NCI-H446 (cell line): ENCODE results near the gene KCNH8.

ENCODE experiments used
- DNase-seq, 2 experiments: peaks; one replicate each; lab custom pipeline; 2025; lab: John Stamatoyannopoulos, UW

KCNH8 gene

GRCh38 chr3:19485267-19485666, 337.0 kb downstream of the KCNH8 start:
- DNase-seq: no peak

DNA sequence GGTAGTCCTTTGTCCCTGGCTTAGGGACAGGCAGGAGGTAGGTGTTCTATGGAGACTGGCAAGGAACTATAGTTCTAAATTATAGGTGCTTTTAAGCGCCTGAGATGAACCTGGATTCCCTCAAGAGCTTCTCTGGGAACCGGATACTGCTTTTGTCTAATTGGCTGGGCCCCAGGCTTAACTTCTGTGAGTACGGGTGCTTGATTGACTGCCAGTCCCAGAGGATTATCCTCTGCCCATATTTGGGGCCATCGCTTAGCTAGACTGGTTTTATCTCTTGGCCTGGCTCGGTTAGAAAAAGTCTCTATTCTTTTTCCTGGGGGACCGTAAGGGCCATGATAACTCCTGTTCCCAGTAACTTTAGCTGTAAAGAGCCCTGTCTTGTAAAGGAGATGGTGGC, 339.1 kb downstream of the KCNH8 start:
- no peak for DNase-seq

- no peak for DNase-seq
Measured at GRCh38 chr3:19488939-19489338, 340.6 kb downstream of the KCNH8 start.

- no peak for DNase-seq
Measured at GRCh38 chr3:19489936-19490335, 341.6 kb downstream of the KCNH8 start.

DNA sequence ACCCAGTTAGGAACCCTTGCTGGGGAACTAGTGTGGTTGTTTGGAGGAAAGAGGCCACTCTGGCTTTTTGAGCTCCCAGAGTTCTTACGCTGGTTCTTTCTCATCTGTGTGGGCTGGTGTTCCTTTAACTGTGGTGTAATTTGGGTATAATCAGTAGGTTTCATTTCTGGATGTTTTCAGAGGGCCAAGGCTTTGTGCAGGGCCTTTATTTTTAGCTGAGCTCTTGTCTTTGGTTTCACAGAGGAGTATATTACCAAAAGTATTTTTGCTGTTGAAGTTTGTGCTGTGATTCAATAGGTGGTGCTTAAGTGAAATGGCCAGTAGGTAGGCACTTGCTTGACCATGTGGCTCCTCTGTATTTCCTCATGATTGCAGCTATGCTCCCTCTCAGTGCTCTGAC, 357.9 kb downstream of the KCNH8 start:
- DNase-seq: no peak

GRCh38 chr3:19522305-19522704, 374.0 kb downstream of the KCNH8 start:
- no peak for DNase-seq

DNA sequence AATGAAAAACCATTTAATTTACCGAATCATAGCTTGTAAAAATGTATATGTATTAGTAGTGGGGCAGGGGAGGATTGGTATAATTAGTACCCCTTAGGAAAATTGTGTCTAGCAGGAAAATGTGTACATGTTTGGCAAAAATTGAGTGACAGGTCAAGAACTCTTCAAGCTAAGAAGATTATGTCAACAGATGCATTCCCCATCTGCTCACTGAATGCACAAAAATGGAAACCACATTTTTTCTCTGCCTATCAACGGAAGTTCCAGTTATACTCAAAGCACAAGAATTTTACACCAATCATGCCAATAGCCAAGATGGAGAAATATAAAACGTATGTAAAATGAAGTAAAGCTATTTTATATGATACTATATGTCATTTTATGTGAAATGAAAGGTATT, 377.8 kb downstream of the KCNH8 start:
- peak in 1 of 2 experiments; percentile 70 for DNase-seq

DNA sequence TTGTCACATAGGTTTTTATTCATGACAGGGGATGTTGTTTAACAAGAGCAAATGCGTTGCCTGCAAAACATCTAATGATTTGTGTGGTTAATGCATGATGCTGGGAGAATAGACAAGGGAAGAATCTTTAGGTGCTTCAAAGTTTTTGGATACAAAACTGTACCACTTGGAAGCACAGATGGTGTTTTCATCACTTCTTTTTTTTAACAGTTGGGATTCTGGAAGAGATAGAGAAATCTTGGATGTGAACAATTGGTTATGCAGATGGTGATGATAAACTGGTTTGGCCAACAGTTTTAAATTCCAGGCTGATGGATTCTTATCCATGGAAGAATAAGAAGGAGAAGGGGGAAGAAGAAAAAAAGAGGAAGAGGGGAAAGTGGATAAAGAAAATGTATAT, 379.4 kb downstream of the KCNH8 start:
- peak; percentile 13 to 63 for DNase-seq

- peak in 1 of 2 experiments; percentile 21 for DNase-seq
Measured at GRCh38 chr3:19531426-19531825, 383.1 kb downstream of the KCNH8 start.

DNA sequence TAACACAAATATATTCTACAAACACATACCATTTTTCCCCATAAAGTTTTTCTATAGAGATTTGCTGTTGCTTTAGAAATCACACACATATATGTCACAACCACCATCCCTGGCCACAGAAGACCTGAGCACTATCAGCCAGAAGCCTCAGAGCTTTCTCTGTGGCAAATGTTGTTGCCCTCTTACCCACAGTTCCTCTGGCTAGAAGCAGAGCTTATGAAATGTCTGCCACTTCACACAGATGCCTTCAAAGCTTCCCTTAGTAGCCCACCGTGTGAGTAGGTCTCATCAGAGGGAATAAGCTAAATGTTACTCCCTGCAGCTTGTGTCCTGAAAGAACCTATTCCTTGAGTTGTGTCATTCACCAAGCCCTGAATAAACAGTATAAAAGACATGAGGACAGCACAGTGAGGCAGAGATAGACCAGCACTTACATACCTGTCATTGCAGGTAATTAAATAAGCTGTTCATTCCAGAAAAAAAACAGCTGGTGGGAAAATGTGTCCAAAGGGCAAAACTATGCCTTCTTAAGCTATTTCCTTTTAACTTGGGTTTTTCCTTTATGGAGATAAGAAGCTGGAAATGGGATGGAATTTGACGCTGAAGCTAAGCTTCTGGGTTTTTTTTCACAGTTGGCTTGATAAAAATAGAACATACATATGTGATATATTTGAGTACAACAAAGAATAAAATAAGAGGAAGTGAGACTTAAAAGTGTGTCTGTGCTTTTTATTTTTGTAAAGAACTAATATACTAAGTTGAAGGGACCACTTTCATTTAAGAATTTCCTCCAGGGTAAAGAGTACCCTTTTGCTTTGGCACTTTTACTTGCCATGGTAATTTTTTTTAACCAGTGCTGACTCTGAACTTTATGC, 391.4 kb downstream of the KCNH8 start:
- no peak for DNase-seq

- no peak for DNase-seq
Measured at GRCh38 chr3:19540464-19540863, 392.2 kb downstream of the KCNH8 start.

DNA sequence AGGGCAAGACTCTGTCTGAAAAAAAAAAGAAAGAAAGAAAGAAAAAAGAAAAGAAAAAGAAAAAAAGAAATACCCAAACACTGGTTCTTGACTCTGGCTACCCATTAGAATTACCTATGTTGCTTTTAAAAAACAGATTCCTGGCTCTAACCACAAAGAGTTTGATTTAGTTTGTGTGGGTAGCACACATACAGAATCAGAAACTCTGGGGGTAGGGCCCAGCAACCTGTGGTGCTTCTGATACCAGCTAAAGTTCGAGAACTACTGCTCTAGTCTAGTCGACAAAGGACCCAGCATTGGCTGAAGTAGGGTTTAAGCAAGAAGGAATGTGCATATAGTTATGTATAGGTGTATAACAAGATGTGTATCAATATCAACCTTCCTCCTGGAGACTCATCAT, 393.0 kb downstream of the KCNH8 start:
- DNase-seq: no peak

DNA sequence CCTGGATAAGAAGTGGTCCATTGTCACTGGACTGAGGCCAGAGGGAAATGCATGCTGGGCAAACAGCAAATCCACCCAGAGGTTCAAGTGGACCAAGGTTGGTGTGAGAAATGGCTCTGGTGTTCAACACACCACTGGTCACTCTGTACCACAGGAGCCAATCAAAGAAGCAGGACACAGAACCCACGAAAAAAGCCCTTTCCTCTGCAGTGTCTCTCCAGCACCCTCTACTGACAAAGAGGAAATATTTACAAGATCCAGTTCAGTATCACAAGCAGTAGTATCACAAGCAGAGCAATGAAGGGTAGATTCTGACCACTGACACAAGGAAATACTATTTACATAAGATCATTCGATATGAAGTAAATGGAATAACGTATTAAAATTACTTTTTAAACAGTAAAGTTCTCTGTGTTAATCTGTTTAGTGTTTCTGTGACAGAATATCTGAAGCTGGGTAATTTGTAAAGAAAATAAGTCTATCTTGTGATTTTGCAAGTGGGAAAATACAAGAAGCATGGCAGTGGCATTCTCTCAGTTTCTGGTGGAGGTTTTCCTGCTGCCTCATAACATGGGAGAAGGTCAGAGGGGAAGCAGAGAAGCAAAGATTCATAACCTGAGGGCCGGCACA, 395.0 kb downstream of the KCNH8 start:
- peak in 1 of 2 experiments; percentile 43 for DNase-seq

GRCh38 chr3:19547665-19548464, 399.6 kb downstream of the KCNH8 start:
- peak in 1 of 2 experiments; percentile 57 for DNase-seq

DNA sequence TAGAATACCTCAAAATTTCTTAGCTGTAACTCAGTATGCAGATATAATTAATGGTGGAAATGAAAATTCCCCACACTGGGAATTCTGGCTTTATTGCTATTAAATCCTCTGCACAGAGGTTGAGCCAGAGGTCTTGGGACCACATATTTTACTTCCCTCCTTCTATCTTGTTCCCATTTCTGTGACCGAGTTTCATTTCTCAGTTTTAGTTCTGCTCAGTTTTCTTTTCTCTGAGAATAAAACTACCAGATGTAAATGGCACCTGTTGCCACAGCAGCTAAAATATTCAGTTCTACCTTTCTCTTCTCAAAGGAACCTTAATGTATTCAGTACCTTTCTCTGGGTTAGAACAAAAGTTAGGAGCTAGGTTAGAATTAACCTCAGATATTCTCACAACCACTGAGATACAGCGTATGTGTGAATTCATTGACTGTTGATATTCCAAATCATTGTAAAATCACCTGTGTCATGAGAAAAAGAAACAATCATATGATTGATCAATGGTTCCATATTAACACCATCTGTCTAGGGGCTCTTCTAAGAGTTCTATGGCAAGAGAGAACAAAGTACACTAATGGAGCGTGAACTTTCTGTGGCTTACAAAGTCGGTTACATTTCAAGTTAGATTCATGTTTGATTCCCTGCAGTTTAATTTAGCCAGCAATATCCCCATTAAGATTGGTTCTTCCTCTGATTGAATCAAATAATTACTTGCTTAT, 411.6 kb downstream of the KCNH8 start:
- no peak for DNase-seq

DNA sequence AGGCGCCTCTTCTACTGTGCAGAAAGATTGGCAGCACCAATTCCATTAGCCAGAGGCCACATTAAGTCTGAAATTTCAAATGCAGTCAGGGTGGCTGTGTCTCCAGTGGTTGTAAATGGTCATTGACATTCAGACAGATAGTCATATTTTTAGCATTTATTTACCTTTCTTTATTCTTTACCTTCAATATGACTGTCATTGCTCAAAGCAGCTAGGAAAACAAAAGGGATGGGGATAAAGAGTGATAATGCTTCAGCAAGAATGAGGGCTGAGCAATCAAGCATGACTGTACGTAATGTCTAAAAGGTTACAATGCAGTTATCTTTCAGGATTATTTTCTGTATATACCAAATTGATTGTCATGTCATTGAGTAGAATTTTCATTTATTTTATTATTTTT, 425.3 kb downstream of the KCNH8 start:
- DNase-seq: no peak

GRCh38 chr3:19574268-19574667, 426.0 kb downstream of the KCNH8 start:
- no peak for DNase-seq

GRCh38 chr3:19576343-19576742, 428.0 kb downstream of the KCNH8 start:
- DNase-seq: no peak
